ENCODE measurements around the gene PIGQ.

Gene PIGQ

DNA sequence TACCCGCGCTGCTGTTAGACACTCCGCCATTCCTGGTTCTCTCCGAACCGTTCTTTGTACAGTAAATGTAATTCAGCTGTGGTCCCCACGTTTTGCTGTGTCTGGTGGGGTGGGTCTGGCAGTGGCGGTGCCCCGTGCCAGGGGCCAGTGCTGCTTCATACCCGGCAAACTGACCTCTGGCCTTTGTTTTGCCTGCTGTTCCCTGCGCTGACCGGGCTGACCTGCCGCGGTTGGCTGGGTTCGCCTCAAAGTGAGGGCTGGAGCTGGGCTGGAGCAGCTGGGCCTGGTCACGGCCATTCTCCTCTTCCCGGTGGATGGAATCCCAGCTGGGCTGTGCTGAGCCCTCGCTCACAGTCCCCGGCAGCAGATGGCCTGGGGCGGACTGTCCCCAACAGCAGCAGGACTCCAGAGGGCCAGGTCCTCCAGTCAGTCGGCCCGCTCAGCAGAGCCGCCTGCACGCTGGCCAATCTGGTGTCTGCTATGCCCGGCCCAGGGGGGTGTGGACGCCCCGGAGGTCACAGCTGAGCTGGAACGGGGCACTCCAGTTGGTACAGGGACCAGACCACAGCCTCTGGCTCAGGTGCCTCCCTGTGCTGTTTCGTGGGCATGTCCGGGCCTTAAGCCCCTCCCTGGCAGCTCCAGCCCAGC lies 59.5 kb downstream of the PIGQ start:
- H3K4me2 ChIP-seq (ENCODE audit: low read depth, low read length, poor library complexity, severe bottlenecking): no peak overlapping the region
- no peaks in the 10 kb centered on the region for H3K27me3 ChIP-seq (ENCODE audit: low read length)
- no peaks in the 10 kb centered on the region for H3K9me3 ChIP-seq (ENCODE audit: insufficient read depth, low read length)
- no peaks in the 10 kb centered on the region for H3F3A ChIP-seq (ENCODE audit: insufficient read depth)
- no peak overlapping the region for H3K9ac ChIP-seq (ENCODE audit: low read length)
- no peak overlapping the region for H2AFZ ChIP-seq (ENCODE audit: low read depth, low read length, severe bottlenecking)
- no peak overlapping the region for H3K27ac ChIP-seq (ENCODE audit: low read depth, low read length)
- no peak overlapping the region for H3K4me3 ChIP-seq (ENCODE audit: insufficient read depth, low read length, poor library complexity, severe bottlenecking)
- no peaks in the 10 kb centered on the region for H4K20me1 ChIP-seq (ENCODE audit: low read depth, low read length)
- H3K9me2 ChIP-seq (replicated peaks; ENCODE audit: insufficient read depth, low read length): no peaks in the 10 kb centered on the region
- TF ChIP-seq, protein P1, sequence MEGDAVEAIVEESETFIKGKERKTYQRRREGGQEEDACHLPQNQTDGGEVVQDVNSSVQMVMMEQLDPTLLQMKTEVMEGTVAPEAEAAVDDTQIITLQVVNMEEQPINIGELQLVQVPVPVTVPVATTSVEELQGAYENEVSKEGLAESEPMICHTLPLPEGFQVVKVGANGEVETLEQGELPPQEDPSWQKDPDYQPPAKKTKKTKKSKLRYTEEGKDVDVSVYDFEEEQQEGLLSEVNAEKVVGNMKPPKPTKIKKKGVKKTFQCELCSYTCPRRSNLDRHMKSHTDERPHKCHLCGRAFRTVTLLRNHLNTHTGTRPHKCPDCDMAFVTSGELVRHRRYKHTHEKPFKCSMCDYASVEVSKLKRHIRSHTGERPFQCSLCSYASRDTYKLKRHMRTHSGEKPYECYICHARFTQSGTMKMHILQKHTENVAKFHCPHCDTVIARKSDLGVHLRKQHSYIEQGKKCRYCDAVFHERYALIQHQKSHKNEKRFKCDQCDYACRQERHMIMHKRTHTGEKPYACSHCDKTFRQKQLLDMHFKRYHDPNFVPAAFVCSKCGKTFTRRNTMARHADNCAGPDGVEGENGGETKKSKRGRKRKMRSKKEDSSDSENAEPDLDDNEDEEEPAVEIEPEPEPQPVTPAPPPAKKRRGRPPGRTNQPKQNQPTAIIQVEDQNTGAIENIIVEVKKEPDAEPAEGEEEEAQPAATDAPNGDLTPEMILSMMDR (IDR thresholded peaks at IDR 0.05; ENCODE audit: insufficient read depth, low read length, poor library complexity, severe bottlenecking): no peak
- no peak for TF ChIP-seq EZH2phosphoT487 (conservative IDR thresholded peaks at IDR 0.05; ENCODE audit: low read length)
- H3K79me2 ChIP-seq (ENCODE audit: insufficient read depth, low read length): no peaks in the 10 kb centered on the region
- H3K36me3 ChIP-seq (ENCODE audit: low read length): no peaks in the 10 kb centered on the region

DNA sequence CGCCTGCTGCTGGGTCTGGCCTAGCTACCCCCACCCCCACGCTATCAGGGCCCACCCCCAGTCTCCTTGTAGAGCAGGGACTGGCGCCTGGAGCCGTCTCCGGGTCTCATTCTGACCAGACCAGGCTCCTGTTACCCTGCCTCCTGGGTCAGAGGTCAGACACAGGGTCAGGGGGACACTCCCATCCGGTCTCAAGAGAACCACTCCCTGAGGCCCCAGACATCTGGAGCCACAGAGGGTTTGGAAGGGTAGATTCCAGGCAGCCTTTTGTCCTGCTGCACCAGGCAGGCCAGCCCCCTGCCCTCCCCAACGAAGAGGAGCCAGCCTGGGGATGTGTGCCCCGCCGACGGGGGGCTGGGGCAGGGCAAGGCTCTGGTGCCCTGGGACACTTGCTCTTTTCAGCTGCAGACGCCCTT lies 60.1 kb downstream of the PIGQ start:
- H3K36me3 ChIP-seq (ENCODE audit: low read length): no peaks in the 10 kb centered on the region

DNA sequence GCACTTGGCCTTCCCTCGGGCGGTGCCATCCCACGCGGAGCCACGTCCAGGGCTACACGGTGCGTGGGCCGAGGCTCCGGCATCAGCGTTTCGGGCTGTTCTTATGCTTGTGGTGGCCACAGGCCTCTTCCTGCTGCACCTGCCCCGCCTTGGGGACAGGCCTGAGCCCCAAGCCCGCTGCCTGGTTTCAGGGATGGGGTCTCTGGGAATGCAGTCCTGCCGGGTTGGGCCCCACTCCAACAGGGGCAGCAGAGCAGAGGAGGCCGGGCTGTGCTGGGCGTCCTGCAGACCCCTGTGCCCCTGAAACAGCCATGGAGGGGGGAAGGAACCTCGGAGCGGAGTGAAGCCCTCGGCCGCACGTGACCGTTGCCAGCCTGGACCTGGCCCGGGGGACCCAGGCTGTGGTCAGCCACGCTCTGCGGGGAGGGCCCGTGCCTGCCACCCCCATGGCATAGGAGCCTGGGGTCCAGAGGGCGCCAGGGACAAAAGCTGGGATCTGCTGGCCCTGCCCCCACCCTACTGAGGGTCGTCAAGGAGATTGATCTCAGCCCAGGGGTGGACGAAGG lies 60.6 kb downstream of the PIGQ start:
- Histone ChIP-seq H3K79me2 (ENCODE audit: insufficient read depth, low read length) (no peaks in the 10 kb centered on the region), H3K9ac (ENCODE audit: low read length) (no peak overlapping the region), H3K4me2 (ENCODE audit: low read depth, low read length, poor library complexity, severe bottlenecking) (no peak overlapping the region), H3K27me3 (ENCODE audit: low read length) (no peaks in the 10 kb centered on the region), H4K20me1 (ENCODE audit: low read depth, low read length) (no peaks in the 10 kb centered on the region), H3K9me2 (replicated peaks; ENCODE audit: insufficient read depth, low read length) (no peaks in the 10 kb centered on the region), H3F3A (ENCODE audit: insufficient read depth) (no peaks in the 10 kb centered on the region), H3K36me3 (ENCODE audit: low read length) (no peaks in the 10 kb centered on the region), H3K27ac (ENCODE audit: low read depth, low read length) (no peak overlapping the region), H3K9me3 (ENCODE audit: insufficient read depth, low read length) (no peaks in the 10 kb centered on the region), H2AFZ (ENCODE audit: low read depth, low read length, severe bottlenecking) (no peak overlapping the region), H3K4me3 (ENCODE audit: insufficient read depth, low read length, poor library complexity, severe bottlenecking) (no peak overlapping the region)
- TF ChIP-seq EZH2phosphoT487 (conservative IDR thresholded peaks at IDR 0.05; ENCODE audit: low read length): no peak
- TF ChIP-seq, protein P1 (IDR thresholded peaks at IDR 0.05; ENCODE audit: insufficient read depth, low read length, poor library complexity, severe bottlenecking): no peak

More for the DNA sequence above, 60.1 kb downstream of the PIGQ start:
- Histone ChIP-seq H3K9me3 (ENCODE audit: insufficient read depth, low read length) (no peaks in the 10 kb centered on the region), H3K27me3 (ENCODE audit: low read length) (no peaks in the 10 kb centered on the region), H3K4me3 (ENCODE audit: insufficient read depth, low read length, poor library complexity, severe bottlenecking) (no peak overlapping the region), H3K9me2 (replicated peaks; ENCODE audit: insufficient read depth, low read length) (no peaks in the 10 kb centered on the region), H4K20me1 (ENCODE audit: low read depth, low read length) (no peaks in the 10 kb centered on the region), H3K9ac (ENCODE audit: low read length) (no peak overlapping the region), H3K79me2 (ENCODE audit: insufficient read depth, low read length) (no peaks in the 10 kb centered on the region), H3K4me2 (ENCODE audit: low read depth, low read length, poor library complexity, severe bottlenecking) (no peak overlapping the region), H3F3A (ENCODE audit: insufficient read depth) (no peaks in the 10 kb centered on the region), H2AFZ (ENCODE audit: low read depth, low read length, severe bottlenecking) (no peak overlapping the region), H3K27ac (ENCODE audit: low read depth, low read length) (no peak overlapping the region)
- TF ChIP-seq, protein P1 (IDR thresholded peaks at IDR 0.05; ENCODE audit: insufficient read depth, low read length, poor library complexity, severe bottlenecking): no peak
